ENCODE results near the gene ITIH4.
A peak's percentile ranks its signal among the peaks of the same experiment; 100 is the strongest.

Gene ITIH4
- 1.6 to 1.9 reads per million in 2 donors for total RNA-seq

GRCh38 chr3:52830535-52831258, at the start of gene ITIH4:
TSS of gene ITIH4 (minus strand) at chr3:52830672. CDS start at chr3:52830642, 30 bp downstream.
- DNase-seq: no peak

- DNase-seq: no peak
Measured at GRCh38 chr3:52880047-52880446, 49.6 kb upstream of the ITIH4 start.

DNA sequence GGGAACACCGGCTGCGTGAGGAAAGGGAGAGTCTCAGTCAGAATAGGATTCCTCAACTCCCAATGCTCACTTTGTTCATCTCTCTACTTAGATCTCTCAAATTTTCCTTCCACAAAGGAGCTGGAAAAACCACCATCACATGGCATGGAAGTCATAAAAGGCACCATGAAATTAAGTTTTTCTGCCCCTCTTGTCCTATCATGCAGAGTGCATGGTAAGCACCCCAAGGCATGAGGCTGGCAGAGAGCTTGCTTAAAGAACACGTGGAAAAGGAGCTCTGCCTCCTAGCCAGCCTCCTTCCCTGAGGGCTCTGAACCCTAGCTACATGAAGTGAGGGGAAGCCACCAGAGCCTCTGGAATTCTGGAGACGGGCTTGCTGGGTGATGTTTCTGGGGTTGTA, 49.1 kb upstream of the ITIH4 start:
- DNase-seq: no peak

- DNase-seq: no peak
Measured at GRCh38 chr3:52879090-52879489, 48.6 kb upstream of the ITIH4 start.

DNA sequence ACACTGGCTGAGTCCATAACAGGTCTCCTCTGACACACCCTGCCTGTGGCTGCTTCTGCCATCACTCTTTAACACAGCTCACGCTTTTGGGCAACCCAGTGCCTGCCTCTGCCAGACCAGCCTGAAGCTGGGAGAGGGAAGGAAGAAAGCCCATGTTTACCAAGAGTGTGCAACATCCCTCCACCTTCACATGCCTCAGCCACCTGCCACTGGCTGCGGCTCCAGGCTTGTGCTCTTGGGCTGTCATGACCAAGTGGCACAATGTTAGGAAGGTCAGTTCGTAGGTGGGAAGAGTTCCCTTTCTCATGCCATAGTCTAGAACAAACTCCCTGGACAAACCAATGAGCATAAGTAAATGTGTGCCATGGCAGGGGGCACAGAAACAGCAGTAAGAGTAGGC, 46.6 kb upstream of the ITIH4 start:
- no peak for DNase-seq

DNA sequence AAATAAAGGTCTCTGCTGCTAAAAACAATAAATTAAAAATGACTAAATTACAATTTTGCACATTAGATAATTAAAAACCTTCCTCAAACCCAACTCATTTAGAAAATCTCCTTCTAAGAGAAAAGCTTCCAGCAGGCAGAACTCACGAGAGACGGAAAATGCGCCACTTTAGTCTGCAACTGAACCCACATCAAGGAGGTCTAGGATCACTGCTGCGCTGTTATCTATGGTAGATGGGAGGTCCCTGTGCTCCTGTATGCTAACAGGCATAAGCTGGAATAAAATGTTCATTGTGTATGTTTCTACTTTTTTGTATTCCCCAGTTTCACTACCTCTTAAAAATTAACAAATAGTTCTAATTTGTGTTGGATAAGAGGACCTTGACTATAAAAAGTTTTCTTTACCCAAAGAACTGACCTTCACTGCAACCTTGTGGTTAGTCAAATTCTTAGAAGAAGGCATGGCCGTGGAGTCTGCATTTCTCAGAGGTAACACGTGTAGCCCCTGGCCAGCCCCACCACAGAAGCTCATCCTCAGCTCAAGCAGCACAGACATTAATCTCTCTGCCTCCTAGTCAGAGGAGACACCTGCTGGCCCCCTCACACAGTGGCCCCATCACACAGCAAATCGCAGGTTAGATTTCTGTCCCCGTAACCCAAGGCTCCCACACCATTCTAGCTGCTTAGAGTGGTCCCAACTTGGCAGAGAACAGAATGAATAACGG, 44.6 kb upstream of the ITIH4 start:
- DNase-seq: no peak

GRCh38 chr3:52874160-52874701, 43.8 kb upstream of the ITIH4 start:
- DNase-seq: no peak

GRCh38 chr3:52873433-52874159, 43.1 kb upstream of the ITIH4 start:
- DNase-seq: no peak

- no peak for DNase-seq
Measured at GRCh38 chr3:52872245-52872644, 41.8 kb upstream of the ITIH4 start.

GRCh38 chr3:52871761-52872160, 41.3 kb upstream of the ITIH4 start:
- no peak for DNase-seq

DNA sequence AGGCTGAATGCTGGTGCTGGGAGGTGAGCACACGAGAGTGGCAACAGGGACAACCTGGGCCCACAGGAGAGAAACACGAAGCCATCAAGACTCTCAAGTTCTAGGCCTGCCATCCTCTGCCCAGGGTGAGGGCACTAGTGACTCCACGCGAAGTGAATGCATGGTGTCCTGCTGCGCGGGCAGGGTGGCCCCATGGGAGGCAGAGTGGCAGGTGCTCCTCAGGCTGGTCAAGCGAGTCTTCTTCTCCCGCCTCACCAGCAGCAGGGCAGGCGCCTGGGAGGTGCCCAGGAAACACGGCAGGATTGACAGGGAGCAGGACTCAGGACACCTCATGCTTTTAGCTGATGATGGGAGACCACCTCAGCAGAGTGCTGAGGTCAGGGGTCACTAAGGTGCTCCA, 40.0 kb upstream of the ITIH4 start:
- DNase-seq: no peak

GRCh38 chr3:52866427-52866826, 36.0 kb upstream of the ITIH4 start:
- no peak for DNase-seq

DNA sequence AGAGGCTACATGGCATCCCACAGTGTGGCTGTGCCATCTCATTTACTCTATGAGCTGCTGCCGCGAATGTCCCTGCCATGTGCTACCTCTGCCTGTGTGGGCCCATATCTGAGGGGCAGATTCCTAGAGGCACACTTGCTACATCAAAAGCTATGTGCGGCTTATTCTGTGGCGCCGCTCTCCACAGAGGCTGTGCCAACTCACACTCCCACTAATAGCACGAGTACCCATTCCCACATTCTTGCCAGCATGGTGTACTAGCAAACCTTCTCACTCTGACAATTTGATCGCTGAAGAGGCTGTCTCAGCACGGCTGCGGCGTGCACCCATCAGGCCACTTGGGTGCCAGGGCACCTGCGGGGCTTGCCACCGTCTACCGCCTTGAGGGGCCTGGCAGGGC, 35.5 kb upstream of the ITIH4 start:
- DNase-seq: no peak

- no peak for DNase-seq
Measured at GRCh38 chr3:52860424-52860768, 29.9 kb upstream of the ITIH4 start.

GRCh38 chr3:52859686-52860423, 29.4 kb upstream of the ITIH4 start:
- DNase-seq: no peak

- no peak for DNase-seq
Measured at GRCh38 chr3:52857864-52858263, 27.4 kb upstream of the ITIH4 start.

GRCh38 chr3:52857133-52857532, 26.7 kb upstream of the ITIH4 start:
- no peak for DNase-seq

DNA sequence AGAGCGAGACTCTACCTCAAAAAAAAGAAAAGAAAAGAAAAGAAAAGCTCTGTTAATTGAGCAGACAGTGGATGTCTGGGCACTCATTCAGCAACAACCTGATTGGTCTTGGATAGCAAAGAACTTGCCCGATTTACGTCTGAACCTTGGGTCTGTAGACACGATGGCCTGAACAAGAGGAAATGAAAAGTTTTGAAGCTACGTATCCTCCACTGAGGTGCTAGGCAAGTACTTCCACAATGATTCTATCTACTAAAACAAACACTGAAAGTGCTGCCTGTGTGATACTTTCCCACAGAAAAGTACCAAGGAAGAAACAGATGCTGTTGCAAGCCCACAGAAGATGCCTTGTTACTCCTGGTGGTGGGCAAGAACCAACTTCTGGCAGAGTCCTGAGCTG, 26.2 kb upstream of the ITIH4 start:
- DNase-seq: no peak

- DNase-seq: no peak
Measured at GRCh38 chr3:52854013-52854412, 23.5 kb upstream of the ITIH4 start.

DNA sequence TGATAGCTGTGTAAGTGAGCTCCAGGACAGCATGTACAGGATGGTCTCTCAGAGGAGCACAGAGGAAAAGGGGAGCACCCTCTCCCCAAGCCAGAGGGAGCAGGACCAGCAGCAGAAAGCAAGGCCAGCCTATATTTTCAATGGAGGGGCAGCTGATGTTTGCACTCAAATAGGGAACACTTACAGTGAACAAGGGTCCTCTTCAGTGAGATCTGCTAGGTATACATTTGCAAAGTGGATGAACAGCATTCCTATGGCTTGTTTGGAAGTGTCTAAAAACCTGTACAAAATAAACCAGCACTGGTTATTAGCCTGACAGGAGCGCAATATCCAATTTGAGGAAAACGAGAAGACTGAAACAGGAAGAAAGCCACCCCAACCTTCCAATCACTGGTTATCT, 21.9 kb upstream of the ITIH4 start:
- DNase-seq: no peak

DNA sequence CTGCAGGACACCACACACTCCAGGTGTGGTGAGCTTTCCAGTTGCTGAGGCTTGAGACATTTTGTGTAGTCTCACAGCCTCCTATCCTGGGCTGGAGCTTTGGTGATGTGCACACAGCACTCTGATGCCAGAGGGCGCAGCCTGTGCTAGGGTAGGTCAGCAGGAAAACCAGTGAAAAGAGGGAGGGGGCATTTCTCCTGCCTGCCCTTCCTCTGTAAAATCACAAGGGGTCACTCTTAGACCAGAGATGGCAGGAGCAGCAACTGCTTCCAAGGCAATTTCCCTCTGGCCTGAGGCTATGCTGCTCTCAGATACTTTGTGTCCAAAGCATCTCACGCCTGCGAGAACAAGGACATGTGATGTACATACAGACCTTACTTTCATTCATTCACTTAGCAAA, 20.9 kb upstream of the ITIH4 start:
- DNase-seq: peak in 1 of 5 experiments; percentile 42

GRCh38 chr3:52849656-52850055, 19.2 kb upstream of the ITIH4 start:
- DNase-seq: no peak

DNA sequence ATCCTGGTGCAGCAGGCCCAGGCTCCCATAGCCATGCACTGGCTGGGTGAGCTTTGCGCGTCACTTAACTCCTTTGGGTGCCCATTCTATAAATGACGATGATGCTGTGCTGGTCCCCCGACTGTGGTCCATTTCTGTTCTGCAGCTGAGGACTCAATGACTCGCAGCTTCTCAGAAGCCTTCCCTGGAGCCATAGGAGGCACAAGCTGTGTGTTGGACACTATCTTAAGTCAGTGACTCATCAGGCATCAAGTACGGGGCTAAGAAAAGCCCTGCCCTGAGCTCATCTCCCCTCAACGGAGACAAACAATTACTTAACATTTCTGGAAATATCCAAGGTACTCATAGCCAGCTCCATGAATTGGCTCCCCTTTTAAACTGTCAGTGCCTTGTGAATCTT, 18.1 kb upstream of the ITIH4 start:
- no peak for DNase-seq

All from T-helper 2 cell (primary cell).